M059J (cell line): ENCODE data around the gene SUPT5H. TPM values are rescaled to one million over a fixed set of nuclear protein-coding genes. Genes with fewer than 3 reads are reported as not detected.

Experiments used
- DNase-seq: peaks from one replicate; pipeline ENCODE4 v3.0.0-alpha.2; 2012; ENCODE audit warnings: low read depth
- total RNA-seq: library from RNA; depleted of rRNA; stranded (reverse); fragments of >200 nt; shearing (Covaris generic); gene quantifications from 2 replicates; pipeline ENCODE4 v1.2.3, GENCODE V29; 2014; rRNA removed

The SUPT5H gene
- 68.4 and 97.7 TPM in 2 replicates for total RNA-seq

- peak; percentile 98 for DNase-seq
These were observed at the start of gene SUPT5H for GRCh38 chr19:39445196-39446111. Gene SUPT5H, plus strand, starts transcription at chr19:39445582. Its CDS starts 309 bp downstream, at chr19:39445891.

- peak; percentile 80 for DNase-seq
These were observed 47.8 kb upstream of the SUPT5H start for GRCh38 chr19:39397360-39398296.

GRCh38 chr19:39398297-39398864 is 47.0 kb upstream of the SUPT5H start:
- DNase-seq = peak; percentile 81

GRCh38 chr19:39399668-39400050 is 45.7 kb upstream of the SUPT5H start:
- no peak for DNase-seq

- DNase-seq = no peak
These were observed 45.3 kb upstream of the SUPT5H start for GRCh38 chr19:39400061-39400460.

- DNase-seq = no peak
These were observed 44.3 kb upstream of the SUPT5H start for GRCh38 chr19:39401070-39401548.

GRCh38 chr19:39401549-39402345 is 43.6 kb upstream of the SUPT5H start:
- DNase-seq = peak; percentile 90

GRCh38 chr19:39402346-39403300 is 42.8 kb upstream of the SUPT5H start:
- DNase-seq = peak; percentile 91

- peak; percentile 99 for DNase-seq
These were observed 41.8 kb upstream of the SUPT5H start for GRCh38 chr19:39403331-39404312.

GRCh38 chr19:39405261-39405957 is 40.0 kb upstream of the SUPT5H start:
- no peak for DNase-seq

- no peak for DNase-seq
These were observed 39.3 kb upstream of the SUPT5H start for GRCh38 chr19:39405958-39406655.

- peak; percentile 83 for DNase-seq
These were observed 38.5 kb upstream of the SUPT5H start, which contains the start of gene ZFP36 for GRCh38 chr19:39406656-39407409. Gene ZFP36, plus strand, starts transcription at chr19:39406847. Its CDS starts 58 bp downstream, at chr19:39406905.

GRCh38 chr19:39407410-39407659 is 38.0 kb upstream of the SUPT5H start:
- no peak for DNase-seq

- DNase-seq = no peak
These were observed 37.6 kb upstream of the SUPT5H start for GRCh38 chr19:39407660-39408391.

GRCh38 chr19:39408392-39409207 is 36.8 kb upstream of the SUPT5H start:
- DNase-seq = peak; percentile 66
